GM18861 (cell line): ENCODE measurements around the gene SNPH.
"Not testable (repeated sequence)": the region's sequence is repeated elsewhere in the genome, so short reads cannot be mapped to it uniquely, and the experiment has no call there.

ENCODE experiments used
- ATAC-seq: cut with Tn5 transposase; IDR thresholded peaks from one replicate; pipeline ENCODE4 v1.9.1; 2021; ENCODE audit not compliant: unreplicated experiment

SNPH gene

DNA sequence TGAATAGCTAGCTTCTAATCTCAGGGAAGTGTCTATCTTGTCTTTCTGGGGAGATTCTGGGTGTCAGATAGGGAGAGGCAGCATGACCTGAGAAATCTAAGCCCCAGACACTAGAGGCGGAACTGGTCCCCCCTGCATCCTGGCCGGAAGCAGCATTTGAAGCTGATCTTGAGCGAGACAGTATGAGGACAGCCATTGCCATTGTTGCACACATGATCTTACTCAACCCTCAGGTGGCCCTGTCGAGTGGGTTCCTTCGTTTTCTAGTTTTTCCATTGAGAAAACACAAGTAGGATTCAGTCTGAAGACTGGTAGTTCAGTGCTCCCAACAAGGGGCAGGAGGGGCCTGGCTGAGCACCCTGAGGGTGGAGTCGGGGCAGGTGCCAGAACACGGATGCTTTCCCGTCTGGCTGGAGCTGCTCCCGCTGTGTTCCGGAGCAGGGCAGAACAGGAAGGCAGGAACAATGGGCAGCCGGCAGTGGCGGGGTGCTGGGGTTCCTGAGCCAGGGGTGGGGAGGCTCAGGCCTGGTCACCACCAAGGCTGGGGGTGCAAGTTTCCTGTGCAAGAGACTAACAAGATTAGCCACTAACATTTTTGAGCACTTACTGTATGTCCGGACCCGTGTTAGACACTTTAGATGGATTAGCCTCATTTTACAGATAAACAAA, 70.7 kb downstream of the SNPH start:
- no peak for ATAC-seq

GRCh38 chr20:1337441-1337840, 71.3 kb downstream of the SNPH start:
- ATAC-seq, result no peak

DNA sequence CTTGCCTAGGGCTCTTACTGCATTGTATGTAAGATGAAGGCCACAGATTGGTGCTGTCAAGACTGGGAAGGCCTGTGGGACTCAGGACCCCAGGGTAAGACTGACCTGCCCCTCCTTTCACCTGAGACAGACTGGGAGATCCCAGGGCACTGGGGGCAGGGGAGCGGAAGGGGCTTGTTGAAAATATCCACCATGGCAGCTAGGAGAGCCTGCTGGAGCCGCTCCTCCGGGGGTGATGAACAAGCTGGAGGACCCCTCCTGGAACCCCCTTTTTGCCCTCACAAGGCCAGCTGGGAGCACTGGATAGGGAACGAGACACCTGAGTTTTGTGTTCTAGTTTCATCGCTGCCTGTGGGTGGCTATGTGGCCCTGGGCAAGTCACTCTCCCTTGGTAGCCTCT, 72.0 kb downstream of the SNPH start:
- no peak for ATAC-seq

DNA sequence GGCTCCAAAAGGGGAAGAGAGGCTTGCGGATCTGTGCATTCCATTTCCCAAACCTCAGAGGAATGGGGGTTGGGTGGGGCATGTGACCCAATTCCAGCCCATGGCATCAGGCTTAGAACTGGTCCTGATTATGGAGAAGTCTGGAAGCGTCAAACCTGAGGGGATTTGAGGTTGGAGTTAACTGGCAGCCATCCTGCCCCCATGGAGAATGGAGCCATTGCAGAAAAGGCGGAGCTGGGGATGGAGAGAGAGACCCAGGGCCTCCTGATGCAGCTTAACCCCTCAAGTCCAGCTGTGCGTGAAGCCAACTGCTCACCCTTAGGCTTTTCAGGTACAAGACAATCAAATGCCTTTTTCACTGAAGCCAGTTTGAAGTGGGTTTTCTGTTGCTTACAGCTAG, 72.7 kb downstream of the SNPH start:
- ATAC-seq, result no peak

DNA sequence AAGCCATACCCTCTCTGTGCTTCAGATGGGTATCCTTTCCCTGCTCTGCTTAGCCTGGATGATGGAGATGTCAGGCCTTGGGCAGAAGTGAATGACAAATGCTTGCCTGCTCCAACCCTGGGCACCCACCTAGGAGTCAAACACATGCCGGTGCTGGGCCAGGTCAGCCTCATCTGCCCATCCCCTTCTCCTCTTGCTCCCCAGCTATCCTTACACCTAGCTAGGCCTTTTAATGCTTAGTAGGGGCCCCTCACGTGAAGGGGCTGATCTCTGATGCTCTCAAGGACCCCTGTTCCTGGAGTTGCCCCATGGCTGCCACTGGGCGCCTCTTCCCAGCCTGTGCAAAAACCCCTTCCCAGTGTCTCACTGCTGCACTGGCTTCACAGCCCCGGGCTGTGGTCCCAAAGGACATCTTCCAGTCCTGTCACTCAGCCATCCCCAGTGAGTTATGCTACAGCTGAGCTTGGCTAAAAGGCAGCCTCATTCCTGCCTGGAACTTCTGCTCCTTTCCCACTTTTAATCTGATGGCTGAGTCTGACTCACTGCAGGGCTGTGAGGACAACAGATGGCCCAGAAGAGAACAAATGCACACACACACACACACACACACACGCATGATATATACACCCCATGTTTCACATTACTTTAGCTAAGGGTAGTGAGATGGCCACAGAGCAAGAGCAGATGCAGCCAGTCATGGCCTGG, 75.6 kb downstream of the SNPH start:
- ATAC-seq, result no peak

- ATAC-seq, result not testable (repeated sequence)
Observed at GRCh38 chr20:1343446-1344124, 77.5 kb downstream of the SNPH start.

GRCh38 chr20:1345030-1345755, 79.1 kb downstream of the SNPH start:
- ATAC-seq, result no peak

DNA sequence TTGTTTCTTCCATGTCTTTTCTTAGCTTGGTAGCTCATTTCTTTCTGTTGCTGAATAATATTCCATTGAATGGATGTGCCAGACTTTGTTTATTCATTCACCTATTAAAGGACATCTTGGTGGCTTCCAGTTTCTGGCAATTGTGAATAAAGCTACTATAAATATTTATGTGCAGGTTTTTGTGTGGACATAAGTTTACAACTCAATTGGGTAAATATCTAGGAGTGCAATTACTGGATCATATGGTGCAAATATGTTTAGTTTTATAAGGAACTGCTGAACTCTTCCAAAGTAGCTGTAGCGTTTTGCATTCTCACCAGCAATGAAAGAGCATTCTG, 79.6 kb downstream of the SNPH start:
- no peak for ATAC-seq

- ATAC-seq, result no peak
Observed at GRCh38 chr20:1346315-1346969, 80.3 kb downstream of the SNPH start.

DNA sequence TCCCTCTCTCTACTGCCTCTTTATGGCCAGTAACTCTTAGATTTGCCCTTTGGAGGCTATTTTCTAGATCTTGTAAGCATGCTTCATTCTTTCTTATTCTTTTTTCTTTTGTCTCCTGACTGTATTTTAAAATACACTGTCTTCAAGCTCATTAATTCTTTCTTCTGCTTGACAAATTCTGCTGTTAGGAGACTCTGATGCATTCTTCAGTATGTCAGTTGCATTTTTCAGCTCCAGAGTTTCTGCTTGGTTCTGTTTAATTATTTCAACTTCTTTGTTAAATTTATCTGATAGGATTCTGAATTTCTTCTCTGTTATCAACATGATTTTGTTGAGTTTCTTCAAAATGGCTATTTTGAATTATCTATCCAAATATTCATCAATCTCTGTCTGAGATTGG, 87.9 kb downstream of the SNPH start:
- no peak for ATAC-seq

- no peak for ATAC-seq
Observed at GRCh38 chr20:1357921-1358671, 92.0 kb downstream of the SNPH start.
